Lower leg skin (tissue), 4 donors: ENCODE measurements around the gene SHPK. TPM values are rescaled to one million over a fixed set of nuclear protein-coding genes. Genes with fewer than 3 reads are reported as not detected.

Experiments
- DNase-seq, 2 donors: peaks; one replicate each; pipeline ENCODE4 v3.0.0-alpha.2; 2019; ENCODE audit warnings: low spot score in 2 of 2
- H3K4me3 ChIP-seq: fragments of 200-600 bp; sonication (generic); 2 replicates; pipeline ENCODE4 v1.5.1; 2017; ENCODE audit warnings: mild to moderate bottlenecking, low read depth; ENCODE audit not compliant: poor library complexity, severe bottlenecking
- CTCF ChIP-seq, 3 donors: fragments of 450-650 bp; IDR thresholded peaks; one replicate each; pipeline ENCODE4 v1.5.1; 2016; ENCODE audit warnings: antibody characterized with exemption in 3 of 3, mild to moderate bottlenecking in 3 of 3, moderate library complexity in 2 of 3
- POLR2A ChIP-seq, 2 donors: fragments of 450-650 bp; IDR thresholded peaks; one replicate each; pipeline ENCODE4 v1.6.1; 2016 to 2017; ENCODE audit warnings: antibody characterized with exemption in 2 of 2, mild to moderate bottlenecking in 1 of 2, moderate library complexity in 1 of 2
- WGBS, 2 donors: methylation state at CpG; one replicate each; pipeline ENCODE4 v1.1.5; 2018; 5-methylcytosine and 5-hydroxymethylcytosine counted together
- intact Hi-C: fragments of 100-400 bp; cut with DNase I; formaldehyde crosslinking; loops from one replicate; pipeline ENCODE4 v1.15.0; 2023; ENCODE audit warnings: low total_unique reads
- total RNA-seq, 4 donors: library from RNA; depleted of rRNA; stranded (reverse); fragments of >200 nt; gene quantifications; one replicate each; pipeline ENCODE4 v1.1.0, GENCODE V29; 2016

SHPK gene
- total RNA-seq, 4 donors from 2014 or later, result 18.2 to 30.3 (median 23.1) TPM

- intact Hi-C loops, result no loop called here
- no peak overlapping the region for H3K4me3 ChIP-seq
- TF ChIP-seq POLR2A (IDR thresholded peaks at IDR 0.05) (no peak), CTCF (IDR thresholded peaks at IDR 0.05) (no peak)
- no peak for DNase-seq
- WGBS, 2 donors, result 92 to 99% methylated on average over 7 of the region's 7 CpGs
Measured at GRCh38 chr17:3632287-3632686, 3.8 kb downstream of the SHPK start.

DNA sequence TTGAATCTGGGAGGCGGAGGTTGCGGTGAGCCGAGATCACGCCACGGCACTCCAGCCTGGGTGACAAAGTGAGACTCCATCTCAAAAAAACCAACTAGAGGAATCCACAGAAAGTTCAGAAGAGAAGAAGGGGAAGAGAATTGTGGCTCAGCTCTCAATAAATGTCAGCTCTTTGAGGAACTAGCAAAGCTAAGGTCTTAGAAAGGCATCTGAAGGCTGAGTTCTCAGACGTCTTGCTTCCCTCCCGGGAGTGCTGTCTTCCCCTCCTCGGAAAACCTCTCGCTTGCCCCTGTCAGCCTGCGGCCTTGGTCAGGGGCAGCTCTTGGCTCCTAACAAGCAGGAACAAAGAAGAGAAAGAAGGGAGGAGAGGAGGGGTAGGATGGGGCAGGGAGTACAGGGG, 5.3 kb downstream of the SHPK start:
- intact Hi-C loops, result no loop called here
- TF ChIP-seq CTCF (IDR thresholded peaks at IDR 0.05) (no peak), POLR2A (IDR thresholded peaks at IDR 0.05) (no peak)

GRCh38 chr17:3627769-3628167, 8.3 kb downstream of the SHPK start:
- WGBS, 2 donors, result 66 to 82% methylated on average over 11 of the region's 11 CpGs
- H3K4me3 ChIP-seq, result no peak overlapping the region
- intact Hi-C loops, result no loop called here
- TF ChIP-seq POLR2A (IDR thresholded peaks at IDR 0.05) (no peak), CTCF (IDR thresholded peaks at IDR 0.05) (no peak)
- DNase-seq, result no peak

More for the DNA sequence above, 5.3 kb downstream of the SHPK start:
- H3K4me3 ChIP-seq, result no peak overlapping the region
- 90 to 93% methylated on average over 10 of the region's 10 CpGs for WGBS, 2 donors
- no peak for DNase-seq

- intact Hi-C loops, result no loop called here
- DNase-seq, result no peak
- 75% methylated on average over 16 of the region's 16 CpGs for WGBS, 2 donors
- TF ChIP-seq POLR2A (IDR thresholded peaks at IDR 0.05) (no peak), CTCF (IDR thresholded peaks at IDR 0.05) (no peak)
- H3K4me3 ChIP-seq, result no peak overlapping the region
Measured at GRCh38 chr17:3626831-3627768, 8.9 kb downstream of the SHPK start.

- no peak overlapping the region for H3K4me3 ChIP-seq
- intact Hi-C loops, result no loop called here
- DNase-seq, result no peak
- TF ChIP-seq POLR2A (IDR thresholded peaks at IDR 0.05) (no peak), CTCF (IDR thresholded peaks at IDR 0.05) (no peak)
- 93 to 94% methylated on average over 16 of the region's 16 CpGs for WGBS, 2 donors
Measured at GRCh38 chr17:3622977-3623594, 13.0 kb downstream of the SHPK start.
